DND-41 (cell line): ENCODE results near the gene ADCY9.

Experiments used
- ATAC-seq: fragments of 200-7000 bp; cut with Tn5 transposase; 3 replicates; pipeline ENCODE4 v1.9.1; 2021; ENCODE audit warnings: low read depth; ENCODE audit not compliant: insufficient read depth
- DNase-seq: peaks from one replicate; pipeline ENCODE4 v3.0.0-alpha.2; 2020
- H2AFZ ChIP-seq: 2 replicates; pipeline ENCODE4 v1.6.0; 2012; ENCODE audit warnings: low read depth, low read length
- H3K27ac ChIP-seq: 2 replicates; pipeline ENCODE4 v1.5.1; 2012; ENCODE audit warnings: low read length, inconsistent platforms
- H3K27me3 ChIP-seq: fragments of 200-600 bp; sonication (generic); 2 replicates; pipeline ENCODE4 v1.6.0; 2012; ENCODE audit warnings: low read length, mild to moderate bottlenecking, inconsistent platforms; ENCODE audit not compliant: insufficient read depth, poor library complexity
- H3K36me3 ChIP-seq: 2 replicates; pipeline ENCODE4 v1.5.1; 2012; ENCODE audit warnings: low read length, inconsistent platforms; ENCODE audit not compliant: insufficient read depth
- H3K4me1 ChIP-seq: 2 replicates; pipeline ENCODE4 v1.5.1; 2012; ENCODE audit warnings: mild to moderate bottlenecking, low read length; ENCODE audit not compliant: insufficient read depth
- H3K4me2 ChIP-seq: 2 replicates; pipeline ENCODE4 v1.6.0; 2012; ENCODE audit warnings: mild to moderate bottlenecking, moderate library complexity, low read length, inconsistent platforms; ENCODE audit not compliant: insufficient read depth
- H3K4me3 ChIP-seq, 2 experiments: fragments of 200-600 bp in 1 of 2; shearing (Covaris generic) in 1 of 2; 2 replicates each; pipeline ENCODE4 v1.5.1; 2012 to 2016; ENCODE audit warnings: inconsistent platforms in 2 of 2, low read length in 2 of 2, mild to moderate bottlenecking in 2 of 2, low read depth in 1 of 2, moderate library complexity in 1 of 2
- H3K79me2 ChIP-seq: 2 replicates; pipeline ENCODE4 v1.6.0; 2012; ENCODE audit warnings: low read length, inconsistent platforms; ENCODE audit not compliant: insufficient read depth
- H3K9ac ChIP-seq: 2 replicates; pipeline ENCODE4 v1.6.0; 2012; ENCODE audit warnings: low read depth, mild to moderate bottlenecking, inconsistent platforms, low read length, moderate library complexity
- H3K9me3 ChIP-seq: 2 replicates; pipeline ENCODE4 v1.5.1; 2012; ENCODE audit warnings: low read length, moderate library complexity, mild to moderate bottlenecking, inconsistent platforms; ENCODE audit not compliant: insufficient read depth, severe bottlenecking
- H4K20me1 ChIP-seq: 2 replicates; pipeline ENCODE4 v1.6.0; 2012; ENCODE audit warnings: low read length; ENCODE audit not compliant: insufficient read depth
- CTCF ChIP-seq: IDR thresholded peaks from 2 replicates; pipeline ENCODE4 v1.5.1; 2012; ENCODE audit warnings: borderline replicate concordance, low read length, moderate library complexity, mild to moderate bottlenecking; ENCODE audit not compliant: poor library complexity, severe bottlenecking; ENCODE audit errors: extremely low read depth
- EZH2 ChIP-seq: IDR thresholded peaks from 3 replicates; pipeline ENCODE4 v1.6.1; 2012; ENCODE audit warnings: borderline replicate concordance, low read depth, mild to moderate bottlenecking, moderate library complexity, low read length, inconsistent platforms; ENCODE audit not compliant: severe bottlenecking

The ADCY9 gene

GRCh38 chr16:4092547-4093265, 23.5 kb downstream of the ADCY9 start:
- Histone ChIP-seq H3K4me1 (no peaks in the 10 kb centered on the region), H3K4me2 (no peak overlapping the region), H3K27me3 (peaks cover 10% of the 10 kb centered on the region), H3K79me2 (no peaks in the 10 kb centered on the region), H2AFZ (no peak overlapping the region), H3K36me3 (no peaks in the 10 kb centered on the region), H3K4me3 (no peak overlapping the region), H4K20me1 (0 out of 2 replicates have a peak, but pooled peaks cover 5% of the 10 kb centered on the region), H3K9me3 (no peaks in the 10 kb centered on the region), H3K9ac (no peak overlapping the region), H3K27ac (no peak overlapping the region)
- TF ChIP-seq EZH2 (no peak), CTCF (no peak)
- DNase-seq (no peak), ATAC-seq (no peak)

- no peaks in the 10 kb centered on the region for H3K36me3 ChIP-seq
- no peak overlapping the region for H3K9ac ChIP-seq
- H3K27ac ChIP-seq, result no peak overlapping the region
- ATAC-seq (no peak), DNase-seq (no peak)
- H3K27me3 ChIP-seq, result peaks cover 10% of the 10 kb centered on the region
- no peaks in the 10 kb centered on the region for H3K79me2 ChIP-seq
- no peaks in the 10 kb centered on the region for H3K9me3 ChIP-seq
- no peak overlapping the region for H2AFZ ChIP-seq
- no peaks in the 10 kb centered on the region for H3K4me1 ChIP-seq
- no peak for TF ChIP-seq EZH2
- TF ChIP-seq CTCF, result no peak
- H3K4me3 ChIP-seq, result no peak overlapping the region
- no peak overlapping the region for H3K4me2 ChIP-seq
- 0 out of 2 replicates have a peak, but pooled peaks cover 5% of the 10 kb centered on the region for H4K20me1 ChIP-seq
Measured at GRCh38 chr16:4091240-4092012, 24.8 kb downstream of the ADCY9 start.

GRCh38 chr16:4090351-4090851, 25.8 kb downstream of the ADCY9 start:
- Histone ChIP-seq H2AFZ (no peak overlapping the region), H3K4me2 (no peak overlapping the region), H3K9ac (no peak overlapping the region), H3K27me3 (peaks cover 10% of the 10 kb centered on the region), H3K79me2 (no peaks in the 10 kb centered on the region), H3K36me3 (no peaks in the 10 kb centered on the region), H3K9me3 (no peaks in the 10 kb centered on the region), H3K27ac (no peak overlapping the region), H4K20me1 (0 out of 2 replicates have a peak, but pooled peaks cover 5% of the 10 kb centered on the region), H3K4me3 (no peak overlapping the region), H3K4me1 (no peaks in the 10 kb centered on the region)
- no peak for TF ChIP-seq EZH2
- TF ChIP-seq CTCF, result no peak
- no peak for DNase-seq
- no peak for ATAC-seq
